Measurements from ENCODE around the gene CRYAB.
"Not testable (repeated sequence)": the region's sequence is repeated elsewhere in the genome, so short reads cannot be mapped to it uniquely, and the experiment has no call there.

The CRYAB gene

DNA sequence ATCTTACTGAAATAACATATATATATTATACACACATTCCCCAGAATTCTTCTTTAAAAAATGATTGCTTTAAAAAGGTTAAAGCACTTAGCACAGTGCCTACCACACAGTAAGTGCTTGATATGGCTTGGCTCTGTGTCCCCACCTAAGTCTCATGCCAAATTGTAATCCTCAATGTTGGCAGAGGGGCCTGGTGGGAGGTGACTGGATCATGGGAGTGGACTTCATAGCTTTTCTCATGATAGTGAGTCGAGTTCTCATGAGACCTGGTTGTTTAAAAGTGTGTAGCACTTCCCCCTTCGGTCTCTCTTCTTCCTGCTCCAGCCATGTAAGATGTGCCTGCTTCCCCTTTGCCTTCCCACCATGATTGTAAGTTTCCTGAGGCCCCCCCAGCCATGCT, 6.2 kb downstream of the CRYAB start:
- ChIA-PET POLR2A (ENCODE audit: low non-redundant PET) (no interaction called here), CTCF (no interaction called here)
- no peak overlapping the region for H3K27ac ChIP-seq
- TF ChIP-seq, protein P1, sequence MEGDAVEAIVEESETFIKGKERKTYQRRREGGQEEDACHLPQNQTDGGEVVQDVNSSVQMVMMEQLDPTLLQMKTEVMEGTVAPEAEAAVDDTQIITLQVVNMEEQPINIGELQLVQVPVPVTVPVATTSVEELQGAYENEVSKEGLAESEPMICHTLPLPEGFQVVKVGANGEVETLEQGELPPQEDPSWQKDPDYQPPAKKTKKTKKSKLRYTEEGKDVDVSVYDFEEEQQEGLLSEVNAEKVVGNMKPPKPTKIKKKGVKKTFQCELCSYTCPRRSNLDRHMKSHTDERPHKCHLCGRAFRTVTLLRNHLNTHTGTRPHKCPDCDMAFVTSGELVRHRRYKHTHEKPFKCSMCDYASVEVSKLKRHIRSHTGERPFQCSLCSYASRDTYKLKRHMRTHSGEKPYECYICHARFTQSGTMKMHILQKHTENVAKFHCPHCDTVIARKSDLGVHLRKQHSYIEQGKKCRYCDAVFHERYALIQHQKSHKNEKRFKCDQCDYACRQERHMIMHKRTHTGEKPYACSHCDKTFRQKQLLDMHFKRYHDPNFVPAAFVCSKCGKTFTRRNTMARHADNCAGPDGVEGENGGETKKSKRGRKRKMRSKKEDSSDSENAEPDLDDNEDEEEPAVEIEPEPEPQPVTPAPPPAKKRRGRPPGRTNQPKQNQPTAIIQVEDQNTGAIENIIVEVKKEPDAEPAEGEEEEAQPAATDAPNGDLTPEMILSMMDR (conservative IDR thresholded peaks at IDR 0.05; ENCODE audit: low read depth): no peak
- no peak for DNase-seq (ENCODE audit: low spot score)

DNA sequence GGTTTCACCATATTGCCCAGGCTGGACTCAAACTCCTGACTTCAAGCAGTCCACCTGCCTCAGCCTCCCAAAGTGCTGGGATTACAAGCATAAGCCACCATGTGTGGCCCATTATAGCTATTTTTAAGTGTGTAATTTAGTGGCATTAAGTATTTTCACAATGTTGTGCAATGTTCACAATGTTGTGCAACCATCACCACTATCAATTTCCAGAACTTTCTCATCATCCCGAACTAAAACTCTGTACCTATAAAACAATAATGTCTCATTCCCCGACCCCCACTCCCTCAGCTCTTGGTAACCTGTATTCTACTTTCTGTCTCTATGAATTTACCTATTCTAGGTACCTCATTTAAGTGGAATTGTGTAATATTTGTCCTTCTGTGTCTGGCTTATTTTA, 24.7 kb downstream of the CRYAB start:
- ChIA-PET POLR2A (ENCODE audit: low non-redundant PET) (interaction anchor here (0.7 kb wide), 1 partner anchor 74 kb away, joined by 3 read pairs; no protein-coding TSS in a partner anchor), CTCF (interaction anchor here (0.9 kb wide), 1 partner anchor 75 kb away, joined by 3 read pairs; no protein-coding TSS in a partner anchor)
- H3K27ac ChIP-seq: no peak overlapping the region
- no peak for DNase-seq (ENCODE audit: low spot score)
- TF ChIP-seq, protein P1 (conservative IDR thresholded peaks at IDR 0.05; ENCODE audit: low read depth): no peak

DNA sequence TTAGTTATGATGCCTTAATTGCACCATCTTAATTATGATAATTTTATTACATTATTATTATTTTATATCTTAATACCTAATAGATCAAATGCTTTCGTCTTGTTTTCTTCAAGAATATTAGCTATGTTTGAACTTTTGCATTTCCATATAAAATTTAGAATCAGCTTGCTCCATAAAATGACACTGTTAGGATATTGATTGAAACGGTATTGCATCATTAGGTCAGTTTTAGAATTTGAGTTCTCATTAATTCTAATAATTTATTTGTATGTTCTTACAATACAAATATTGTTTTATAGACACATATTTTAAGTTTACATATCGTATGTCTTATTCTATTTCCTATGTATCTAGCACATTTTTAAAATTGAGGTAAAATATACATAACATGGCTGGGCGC, 25.5 kb downstream of the CRYAB start:
- CTCF ChIA-PET: interaction anchor here (0.7 to 1.5 kb wide), 4 partner anchors 73 to 403 kb away, joined by 3 to 5 read pairs (median 4); no protein-coding TSS in a partner anchor
- TF ChIP-seq, protein P1 (conservative IDR thresholded peaks at IDR 0.05; ENCODE audit: low read depth): no peak
- POLR2A ChIA-PET (ENCODE audit: low non-redundant PET): no interaction called here

DNA sequence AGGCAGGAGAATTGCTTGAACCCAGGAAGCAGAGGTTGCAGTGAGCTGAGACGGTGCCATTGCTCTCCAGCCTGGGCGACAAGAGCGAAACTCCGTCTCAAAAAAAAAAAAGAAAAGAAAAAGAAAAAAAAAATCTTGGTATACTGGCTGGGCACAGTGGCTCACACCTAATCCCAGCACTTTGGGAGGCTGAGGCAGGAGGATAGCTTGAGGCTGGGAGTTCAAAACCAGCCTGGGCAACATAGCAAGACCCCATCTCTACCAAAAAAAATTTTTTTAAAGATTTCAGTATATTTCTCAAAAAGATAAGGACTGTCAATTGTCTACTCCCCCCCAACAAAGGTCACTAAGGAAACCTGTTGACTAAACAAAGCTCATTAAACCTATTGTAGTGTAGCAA, 26.5 kb downstream of the CRYAB start:
- H3K27ac ChIP-seq; POLR2A ChIA-PET (ENCODE audit: low non-redundant PET); DNase-seq (ENCODE audit: low spot score): not testable (repeated sequence)
- CTCF ChIA-PET: interaction anchor here (1.5 kb wide), 1 partner anchor 97 kb away, joined by 3 read pairs; no protein-coding TSS in a partner anchor

More for the DNA sequence above, 25.5 kb downstream of the CRYAB start:
- DNase-seq (ENCODE audit: low spot score): no peak
- no peak overlapping the region for H3K27ac ChIP-seq

DNA sequence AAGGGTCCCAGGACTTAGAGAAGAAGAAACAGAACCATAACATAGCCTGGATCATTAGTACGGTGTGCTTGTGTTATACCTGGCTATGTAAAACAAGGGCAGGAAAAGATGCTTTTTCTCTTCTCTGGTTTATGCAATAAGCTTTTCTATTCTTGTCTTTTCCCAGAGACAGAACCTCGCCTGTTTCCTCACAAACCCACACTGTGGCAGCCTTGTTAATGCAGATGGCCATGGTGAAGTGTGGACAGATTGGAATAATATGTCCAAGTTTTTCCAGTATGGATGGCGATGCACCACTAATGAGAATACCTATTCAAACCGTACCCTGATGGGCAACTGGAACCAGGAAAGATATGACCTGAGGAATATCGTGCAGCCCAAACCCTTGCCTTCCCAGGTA, 29.4 kb downstream of the CRYAB start:
- no peak overlapping the region for H3K27ac ChIP-seq
- ChIA-PET CTCF (interaction anchor here (0.6 kb wide), 1 partner anchor 11 kb away, joined by 5 read pairs; the partner anchor contains the start of gene ALG9), POLR2A (ENCODE audit: low non-redundant PET) (no interaction called here)
- TF ChIP-seq, protein P1 (conservative IDR thresholded peaks at IDR 0.05; ENCODE audit: low read depth): no peak
- no peak for DNase-seq (ENCODE audit: low spot score)

DNA sequence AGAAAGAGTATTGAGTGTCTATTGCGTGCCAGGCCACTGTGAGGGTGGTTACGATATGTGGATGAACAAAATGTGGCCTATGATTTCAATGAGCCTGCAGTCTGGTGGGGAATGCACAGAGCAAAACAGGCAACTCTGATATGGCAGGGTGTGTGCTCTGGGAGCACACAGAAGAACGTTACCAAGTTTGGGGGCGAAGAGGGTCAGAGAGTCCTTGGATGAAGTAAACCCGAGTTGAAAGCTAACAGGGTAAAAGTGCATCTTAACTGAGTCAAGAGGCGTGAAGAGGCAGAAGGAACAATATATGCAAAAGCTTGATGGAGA, 32.0 kb downstream of the CRYAB start:
- CTCF ChIA-PET: interaction anchor here (0.9 kb wide), 1 partner anchor 34 kb away, joined by 3 read pairs; no protein-coding TSS in a partner anchor

More for the DNA sequence above, 32.0 kb downstream of the CRYAB start:
- POLR2A ChIA-PET (ENCODE audit: low non-redundant PET): interaction anchor here (1.0 kb wide), 1 partner anchor 47 kb away, joined by 4 read pairs; no protein-coding TSS in a partner anchor
- H3K27ac ChIP-seq: peak overlapping the region; percentile 89
- TF ChIP-seq, protein P1 (conservative IDR thresholded peaks at IDR 0.05; ENCODE audit: low read depth): no peak
- DNase-seq (ENCODE audit: low spot score): no peak
